ENCODE measurements around the gene NDUFA6. TPM values are rescaled to one million over a fixed set of nuclear protein-coding genes. Genes with fewer than 3 reads are reported as not detected.

The NDUFA6 gene
- total and polyA plus RNA-seq, 10 donors: 31.1 to 73.8 (median 38.7) TPM

DNA sequence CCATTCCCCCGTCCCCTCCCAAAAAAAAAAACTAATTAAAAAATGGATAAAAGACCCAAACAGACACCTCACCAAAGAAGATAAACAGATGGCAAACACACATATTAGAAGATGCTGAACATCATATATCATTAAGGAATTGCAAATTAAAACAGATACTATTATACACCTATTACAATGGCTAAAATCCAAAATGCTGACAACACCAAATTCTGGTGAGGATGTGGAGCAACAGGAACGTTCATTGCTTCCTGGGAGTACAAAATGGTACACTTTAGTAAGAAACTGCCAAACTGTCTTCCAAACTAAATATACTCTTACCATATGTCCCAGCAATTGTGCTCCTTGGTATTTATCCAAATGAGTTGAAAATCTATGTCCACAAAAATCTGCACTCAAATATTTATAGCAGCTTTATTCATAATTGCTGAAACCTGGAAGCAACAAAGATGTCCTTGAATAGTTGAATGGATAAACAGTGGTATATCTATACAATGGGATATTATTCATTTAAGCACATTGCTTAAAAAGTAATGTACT is 39.9 kb downstream of the NDUFA6 start:
- no peaks in the 10 kb centered on the region for H3K27me3 ChIP-seq (replicated peaks in 1 of 7)
- no peaks in the 10 kb centered on the region for H3K4me1 ChIP-seq
- WGBS, 5 donors: 57 to 90% (median 70%) methylated on average over 2 of the region's 2 CpGs
- no peak for TF ChIP-seq POLR2AphosphoS5 (IDR thresholded peaks at IDR 0.05)
- TF ChIP-seq POLR2A (IDR thresholded peaks at IDR 0.05): no peak
- TF ChIP-seq, protein P1, sequence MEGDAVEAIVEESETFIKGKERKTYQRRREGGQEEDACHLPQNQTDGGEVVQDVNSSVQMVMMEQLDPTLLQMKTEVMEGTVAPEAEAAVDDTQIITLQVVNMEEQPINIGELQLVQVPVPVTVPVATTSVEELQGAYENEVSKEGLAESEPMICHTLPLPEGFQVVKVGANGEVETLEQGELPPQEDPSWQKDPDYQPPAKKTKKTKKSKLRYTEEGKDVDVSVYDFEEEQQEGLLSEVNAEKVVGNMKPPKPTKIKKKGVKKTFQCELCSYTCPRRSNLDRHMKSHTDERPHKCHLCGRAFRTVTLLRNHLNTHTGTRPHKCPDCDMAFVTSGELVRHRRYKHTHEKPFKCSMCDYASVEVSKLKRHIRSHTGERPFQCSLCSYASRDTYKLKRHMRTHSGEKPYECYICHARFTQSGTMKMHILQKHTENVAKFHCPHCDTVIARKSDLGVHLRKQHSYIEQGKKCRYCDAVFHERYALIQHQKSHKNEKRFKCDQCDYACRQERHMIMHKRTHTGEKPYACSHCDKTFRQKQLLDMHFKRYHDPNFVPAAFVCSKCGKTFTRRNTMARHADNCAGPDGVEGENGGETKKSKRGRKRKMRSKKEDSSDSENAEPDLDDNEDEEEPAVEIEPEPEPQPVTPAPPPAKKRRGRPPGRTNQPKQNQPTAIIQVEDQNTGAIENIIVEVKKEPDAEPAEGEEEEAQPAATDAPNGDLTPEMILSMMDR (IDR thresholded peaks at IDR 0.05 in 8 of 11, conservative IDR thresholded peaks at IDR 0.05 in 3 of 11): no peak
- DNase-seq: no peak
- intact Hi-C loops (cut with DNase I; ENCODE audit: low total_unique reads): no loop called here
- H3K36me3 ChIP-seq: no peaks in the 10 kb centered on the region
- H3K9me3 ChIP-seq: peaks cover 0 to under 1% (median 0%) of the 10 kb centered on the region in 8 donors
- H3K4me3 ChIP-seq: no peak overlapping the region
- H3K27ac ChIP-seq: no peak overlapping the region

DNA sequence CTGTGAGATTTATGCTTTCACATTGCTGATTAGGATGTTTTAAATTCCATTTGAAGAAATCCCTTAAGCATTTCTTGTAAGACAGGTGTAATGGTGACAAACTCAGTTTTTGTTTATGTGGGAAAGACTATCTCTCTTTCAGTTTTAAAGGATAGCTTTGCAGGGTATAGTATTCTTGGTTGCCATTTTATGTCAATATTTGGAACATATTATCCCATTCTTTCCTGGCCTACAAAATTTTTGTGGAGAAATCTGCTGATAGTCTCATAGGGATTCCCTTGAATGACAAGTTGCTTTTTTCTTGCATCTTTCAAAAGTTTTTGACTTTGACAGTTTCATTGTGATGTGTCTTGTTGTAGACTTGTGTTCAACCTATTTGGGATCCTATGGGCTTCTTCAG is 48.8 kb downstream of the NDUFA6 start:
- TF ChIP-seq POLR2AphosphoS5 (IDR thresholded peaks at IDR 0.05) (no peak), POLR2A (IDR thresholded peaks at IDR 0.05) (no peak)
- TF ChIP-seq, protein P1 (IDR thresholded peaks at IDR 0.05 in 8 of 11, conservative IDR thresholded peaks at IDR 0.05 in 3 of 11): no peak

DNA sequence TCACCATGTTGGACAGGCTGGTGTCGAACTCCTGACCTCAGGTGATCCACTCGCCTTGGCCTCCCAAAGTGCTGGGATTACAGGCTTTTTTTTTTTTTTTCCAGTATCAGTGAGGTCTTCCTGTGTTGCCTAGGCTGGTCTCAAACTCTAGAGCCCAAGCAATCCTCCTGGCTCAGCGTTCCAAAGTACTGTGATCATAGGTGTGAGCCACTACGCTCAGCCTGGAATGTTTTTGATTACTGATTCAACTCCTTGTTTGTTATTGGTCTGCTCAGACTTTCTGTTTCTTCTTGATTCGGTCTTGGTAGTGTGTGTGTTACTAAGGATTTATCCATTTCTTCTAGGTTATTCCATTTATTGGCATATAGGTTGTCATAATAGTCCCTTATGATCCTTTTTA is 51.3 kb downstream of the NDUFA6 start:
- peaks cover 0 to 32% (median 25%) of the 10 kb centered on the region in 8 donors for H3K9me3 ChIP-seq
- intact Hi-C loops (cut with DNase I; ENCODE audit: low total_unique reads): no loop called here
- WGBS, 5 donors: 93 to 98% (median 95%) methylated on average over 5 of the region's 5 CpGs
- H3K27me3 ChIP-seq (replicated peaks in 1 of 7): no peaks in the 10 kb centered on the region
- TF ChIP-seq POLR2AphosphoS5 (IDR thresholded peaks at IDR 0.05): no peak
- TF ChIP-seq, protein P1 (IDR thresholded peaks at IDR 0.05 in 8 of 11, conservative IDR thresholded peaks at IDR 0.05 in 3 of 11): no peak
- TF ChIP-seq POLR2A (IDR thresholded peaks at IDR 0.05): no peak
- no peak overlapping the region for H3K4me3 ChIP-seq
- H3K27ac ChIP-seq: no peak overlapping the region
- H3K4me1 ChIP-seq: peaks cover 0 to 5% (median 0%) of the 10 kb centered on the region in 6 donors
- no peaks in the 10 kb centered on the region for H3K36me3 ChIP-seq
- DNase-seq: no peak

More for the DNA sequence above, 48.8 kb downstream of the NDUFA6 start:
- intact Hi-C loops (cut with DNase I; ENCODE audit: low total_unique reads): no loop called here
- peaks cover 0 to 5% (median 0%) of the 10 kb centered on the region in 6 donors for H3K4me1 ChIP-seq
- H3K4me3 ChIP-seq: no peak overlapping the region
- H3K36me3 ChIP-seq: no peaks in the 10 kb centered on the region
- no peak for DNase-seq
- no peaks in the 10 kb centered on the region for H3K27me3 ChIP-seq (replicated peaks in 1 of 7)
- H3K9me3 ChIP-seq: peaks cover 0 to 21% (median 15%) of the 10 kb centered on the region in 8 donors
- H3K27ac ChIP-seq: no peak overlapping the region

Small RNAs within 50 kb of the gene (small RNA-seq; reads per million reads assigned to genes)
- gene SNORD13P1: 0 reads per million in 4 donors

Other genes starting within 250 kb of the NDUFA6 start
- 1 to 10 TPM in 6 of 7 donors, under 1 TPM in 1; 0.51 to 5.9 (median 3.6) TPM for gene SHISA8, start 175.7 kb downstream of the NDUFA6 start, total RNA-seq
- 1 to 10 TPM; 1.2 to 2.0 (median 1.4) TPM for gene SHISA8, start 175.7 kb downstream of the NDUFA6 start, polyA plus RNA-seq
- gene TNFRSF13C, start 164.0 kb downstream of the NDUFA6 start, total RNA-seq: 100 to 1,000 TPM in 1 of 7 donors, 10 to 100 TPM in 6; 65.3 to 144 (median 84.2) TPM
- gene TNFRSF13C, start 164.0 kb downstream of the NDUFA6 start, polyA plus RNA-seq: 10 to 100 TPM; 57.8 to 95.5 (median 65.9) TPM
- 10 to 100 TPM in 4 of 7 donors, 1 to 10 TPM in 3; 3.3 to 20.9 (median 10.1) TPM for gene CENPM, start 143.6 kb downstream of the NDUFA6 start, total RNA-seq
- 10 to 100 TPM; 14.4 to 63.1 (median 24.7) TPM for gene CENPM, start 143.6 kb downstream of the NDUFA6 start, polyA plus RNA-seq
- 1 to 10 TPM in 1 of 7 donors, under 1 TPM in 6; 0.17 to 1.0 (median 0.26) TPM for gene SEPTIN3, start 121.3 kb downstream of the NDUFA6 start, total RNA-seq
- gene SEPTIN3, start 121.3 kb downstream of the NDUFA6 start, polyA plus RNA-seq: under 1 TPM; 0.07 to 0.16 (median 0.09) TPM
- 1 to 10 TPM; 1.6 to 5.0 (median 2.5) TPM for gene WBP2NL, start 92.0 kb downstream of the NDUFA6 start, total RNA-seq
- 1 to 10 TPM; 1.2 to 1.5 (median 1.3) TPM for gene WBP2NL, start 92.0 kb downstream of the NDUFA6 start, polyA plus RNA-seq
- 10 to 100 TPM; 20.2 to 60.2 (median 34.1) TPM for gene NAGA, start 20.0 kb downstream of the NDUFA6 start, total RNA-seq
- 1 to 10 TPM; 7.0 to 7.4 (median 7.1) TPM for gene NAGA, start 20.0 kb downstream of the NDUFA6 start, polyA plus RNA-seq
- gene PHETA2, start 16.5 kb downstream of the NDUFA6 start, total RNA-seq: 10 to 100 TPM in 3 of 7 donors, 1 to 10 TPM in 4; 6.8 to 11.5 (median 9.6) TPM
- 1 to 10 TPM; 3.1 to 5.5 (median 4.3) TPM for gene PHETA2, start 16.5 kb downstream of the NDUFA6 start, polyA plus RNA-seq
- 10 to 100 TPM; 13.6 to 91.4 (median 69.6) TPM for gene SMDT1, start 11.1 kb downstream of the NDUFA6 start, total RNA-seq
- gene SMDT1, start 11.1 kb downstream of the NDUFA6 start, polyA plus RNA-seq: 100 to 1,000 TPM in 1 of 3 donors, 10 to 100 TPM in 2; 79.9 to 171 (median 90.7) TPM
- gene CYP2D6, start 40.0 kb upstream of the NDUFA6 start, total RNA-seq: 1 to 10 TPM; 1.2 to 3.6 (median 2.1) TPM
- gene CYP2D6, start 40.0 kb upstream of the NDUFA6 start, polyA plus RNA-seq: 1 to 10 TPM; 2.4 to 3.5 (median 3.0) TPM
- gene TCF20, start 179.9 kb upstream of the NDUFA6 start, total RNA-seq: 10 to 100 TPM; 38.5 to 54.1 (median 45.6) TPM
- 10 to 100 TPM in 1 of 3 donors, 1 to 10 TPM in 2; 4.4 to 10.5 (median 4.9) TPM for gene TCF20, start 179.9 kb upstream of the NDUFA6 start, polyA plus RNA-seq

Data from spleen (tissue), 11 donors.